Measurements from ENCODE around the gene NOL4L. TPM values are rescaled to one million over a fixed set of nuclear protein-coding genes. Genes with fewer than 3 reads are reported as not detected.

NOL4L gene
- total RNA-seq, 1 experiment from 2014 or later: 31.7 TPM

- no peaks in the 10 kb centered on the region for H3K4me1 ChIP-seq (ENCODE audit: insufficient read depth, low read length)
- no peak for TF ChIP-seq CTCF (conservative IDR thresholded peaks at IDR 0.05)
- no peaks in the 10 kb centered on the region for H3K79me1 ChIP-seq (ENCODE audit: insufficient read depth, low read depth, low read length, poor library complexity, severe bottlenecking)
- no peak overlapping the region for H4K8ac ChIP-seq (replicated peaks; ENCODE audit: insufficient read length, low read depth, low read length)
- H2BK5ac ChIP-seq (ENCODE audit: insufficient read length, low read length): no peak overlapping the region
- no peaks in the 10 kb centered on the region for H3K27me3 ChIP-seq (ENCODE audit: insufficient read depth, low read length)
- Mint-ChIP-seq H3K27me3 (ENCODE audit: low read depth) (no peaks in the 10 kb centered on the region), H3K27ac (peak overlapping the region in 2 of 3 experiments; percentile 62 to 88; a peak in 3 of 7 replicates), H3K4me3 (no peak overlapping the region), H3K4me1 (peaks cover 13 to 15% of the 10 kb centered on the region in 2 experiments), H3K36me3 (ENCODE audit: insufficient read depth in 1 of 3, low read depth in 3 of 3) (peaks cover 22 to 71% (median 57%) of the 10 kb centered on the region in 3 experiments; a peak in 6 of 7 replicates), H3K9me3 (no peaks in the 10 kb centered on the region)
- H4K5ac ChIP-seq (ENCODE audit: insufficient read length, low read depth, low read length): no peak overlapping the region
- no peak overlapping the region for H3K56ac ChIP-seq (ENCODE audit: insufficient read length, low read depth, low read length)
- no peak overlapping the region for H2BK15ac ChIP-seq (ENCODE audit: low read depth, low read length)
- no peaks in the 10 kb centered on the region for H4K20me1 ChIP-seq (ENCODE audit: control insufficient read depth, insufficient read depth, insufficient read length)
- H2BK120ac ChIP-seq (ENCODE audit: low read depth, low read length, poor library complexity, severe bottlenecking): no peak overlapping the region
- H2BK20ac ChIP-seq (ENCODE audit: low read depth, low read length, poor library complexity, severe bottlenecking): no peak overlapping the region
- H3K23me2 ChIP-seq (ENCODE audit: insufficient read length, low read depth, low read length, poor library complexity, severe bottlenecking): no peaks in the 10 kb centered on the region
- H3K27ac ChIP-seq (ENCODE audit: insufficient read length, low read depth, low read length): no peak overlapping the region
- H3K79me2 ChIP-seq (ENCODE audit: insufficient read depth, low read length): no peaks in the 10 kb centered on the region
- no peak overlapping the region for H2AFZ ChIP-seq (ENCODE audit: low read length)
- H4K91ac ChIP-seq (ENCODE audit: insufficient read length, low read depth, low read length): no peak overlapping the region
- H3K4ac ChIP-seq (ENCODE audit: low read depth, low read length): no peak overlapping the region
- no peak overlapping the region for H2AK5ac ChIP-seq (ENCODE audit: insufficient read length, low read length)
- no peak overlapping the region for H3K4me2 ChIP-seq (ENCODE audit: insufficient read depth, insufficient read length, low read length)
- no CpG with 5 or more reads among the region's 13 CpGs for WGBS (ENCODE audit: extremely low coverage, insufficient read length, low lambda C conversion rate)
- no peak overlapping the region for H3K23ac ChIP-seq (ENCODE audit: insufficient read length, low read depth, low read length)
- H3K18ac ChIP-seq (ENCODE audit: insufficient read length, low read depth, low read length): no peak overlapping the region
- no peak overlapping the region for H3T11ph ChIP-seq (ENCODE audit: low read length)
- no peak overlapping the region for H3K9ac ChIP-seq (ENCODE audit: extremely low read depth, insufficient read length, low read length)
- H3K14ac ChIP-seq (ENCODE audit: insufficient read depth, low read length): no peak overlapping the region
- H2BK12ac ChIP-seq (ENCODE audit: insufficient read length, low read depth, low read length): no peak overlapping the region
- no peak for DNase-seq
- H3K9me3 ChIP-seq (ENCODE audit: control insufficient read depth, low read depth, low read length): no peaks in the 10 kb centered on the region
Observed at GRCh38 chr20:32448306-32449056, 136.7 kb downstream of the NOL4L start.
